Measurements from ENCODE around the gene ARL1. TPM values are rescaled to one million over a fixed set of nuclear protein-coding genes. Genes with fewer than 3 reads are reported as not detected.
"Not testable (repeated sequence)": the region's sequence is repeated elsewhere in the genome, so short reads cannot be mapped to it uniquely, and the experiment has no call there.

The ARL1 gene
- total RNA-seq, 2 donors from 2014 or later, result 52.4 to 58.7 TPM

DNA sequence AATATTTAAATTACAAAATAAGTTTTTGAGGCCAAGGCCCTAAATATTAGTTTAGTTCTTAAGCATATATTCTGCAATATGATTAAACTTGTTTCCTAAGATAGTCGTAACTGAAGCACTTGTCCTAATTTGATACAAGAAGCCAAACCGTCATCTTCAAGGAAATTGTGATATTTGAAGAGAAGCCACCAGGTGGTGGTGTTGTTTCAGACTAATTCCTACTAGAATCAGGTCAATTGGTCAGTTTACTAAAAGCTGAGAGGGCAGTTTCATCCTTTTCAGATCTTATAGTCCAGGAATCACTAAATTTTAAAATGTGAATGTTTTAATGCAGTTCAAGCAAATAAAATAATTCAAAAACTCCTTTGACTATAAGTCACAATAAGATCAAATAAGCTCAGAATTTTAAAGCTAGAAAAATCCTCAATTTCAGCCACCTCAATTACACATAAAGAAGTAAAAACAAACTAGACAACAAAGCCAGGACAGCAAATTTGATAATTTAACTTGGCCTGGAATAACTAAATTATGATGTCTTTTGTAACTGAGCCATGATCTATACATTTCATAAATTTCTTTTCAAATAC, 7.1 kb upstream of the ARL1 start:
- DNase-seq, result peak; percentile 22 to 59 (median 32)

DNA sequence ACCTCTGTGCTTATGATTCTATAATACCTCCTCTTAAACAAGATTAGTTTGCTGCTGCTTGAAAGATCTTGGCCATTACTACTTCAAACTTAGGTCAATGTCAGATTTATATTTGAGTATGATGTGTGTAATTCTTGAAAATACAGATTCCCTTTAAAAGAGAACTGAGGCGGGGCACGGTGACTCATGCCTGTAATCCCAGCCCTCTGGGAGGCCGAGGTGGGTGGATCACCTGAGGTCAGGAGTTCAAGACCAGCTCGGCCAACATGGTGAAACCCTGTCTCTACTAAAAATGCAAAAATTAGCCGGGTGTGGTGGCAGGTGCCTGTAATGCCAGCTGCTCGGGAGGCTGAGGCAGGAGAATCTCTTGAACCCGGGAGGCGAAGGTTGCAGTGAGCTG, 2.6 kb upstream of the ARL1 start:
- H3K36me3 ChIP-seq (replicated peaks in 1 of 2; ENCODE audit: insufficient read depth in 1 of 2, low read depth in 2 of 2); H3K27ac ChIP-seq; intact Hi-C loops (cut with DNase I); H3K4me3 ChIP-seq; H3K9me3 ChIP-seq; ATAC-seq; H3K27me3 ChIP-seq; DNase-seq: not testable (repeated sequence)
- peaks cover 26% of the 10 kb centered on the region for H3K4me1 ChIP-seq
- 80 to 93% methylated on average over 8 of the region's 8 CpGs for WGBS, 2 donors

More for the DNA sequence above, 7.1 kb upstream of the ARL1 start:
- no peaks in the 10 kb centered on the region for H3K9me3 ChIP-seq
- TF ChIP-seq, protein P1, sequence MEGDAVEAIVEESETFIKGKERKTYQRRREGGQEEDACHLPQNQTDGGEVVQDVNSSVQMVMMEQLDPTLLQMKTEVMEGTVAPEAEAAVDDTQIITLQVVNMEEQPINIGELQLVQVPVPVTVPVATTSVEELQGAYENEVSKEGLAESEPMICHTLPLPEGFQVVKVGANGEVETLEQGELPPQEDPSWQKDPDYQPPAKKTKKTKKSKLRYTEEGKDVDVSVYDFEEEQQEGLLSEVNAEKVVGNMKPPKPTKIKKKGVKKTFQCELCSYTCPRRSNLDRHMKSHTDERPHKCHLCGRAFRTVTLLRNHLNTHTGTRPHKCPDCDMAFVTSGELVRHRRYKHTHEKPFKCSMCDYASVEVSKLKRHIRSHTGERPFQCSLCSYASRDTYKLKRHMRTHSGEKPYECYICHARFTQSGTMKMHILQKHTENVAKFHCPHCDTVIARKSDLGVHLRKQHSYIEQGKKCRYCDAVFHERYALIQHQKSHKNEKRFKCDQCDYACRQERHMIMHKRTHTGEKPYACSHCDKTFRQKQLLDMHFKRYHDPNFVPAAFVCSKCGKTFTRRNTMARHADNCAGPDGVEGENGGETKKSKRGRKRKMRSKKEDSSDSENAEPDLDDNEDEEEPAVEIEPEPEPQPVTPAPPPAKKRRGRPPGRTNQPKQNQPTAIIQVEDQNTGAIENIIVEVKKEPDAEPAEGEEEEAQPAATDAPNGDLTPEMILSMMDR (IDR thresholded peaks at IDR 0.05), result peak in 6 of 7 experiments; percentile 39 to 68 (median 59)
- no peak for TF ChIP-seq POLR2A (IDR thresholded peaks at IDR 0.05)
- peak; percentile 68 for ATAC-seq
- H3K27me3 ChIP-seq, result no peaks in the 10 kb centered on the region
- no peak overlapping the region for H3K27ac ChIP-seq
- no peaks in the 10 kb centered on the region for H3K4me1 ChIP-seq
- H3K4me3 ChIP-seq, result no peak overlapping the region
- no peaks in the 10 kb centered on the region for H3K36me3 ChIP-seq (replicated peaks in 1 of 2; ENCODE audit: insufficient read depth in 1 of 2, low read depth in 2 of 2)
- WGBS, 2 donors, result 0 to 2% methylated on average over 2 of the region's 2 CpGs
- intact Hi-C loops (cut with DNase I), result no loop called here

DNA sequence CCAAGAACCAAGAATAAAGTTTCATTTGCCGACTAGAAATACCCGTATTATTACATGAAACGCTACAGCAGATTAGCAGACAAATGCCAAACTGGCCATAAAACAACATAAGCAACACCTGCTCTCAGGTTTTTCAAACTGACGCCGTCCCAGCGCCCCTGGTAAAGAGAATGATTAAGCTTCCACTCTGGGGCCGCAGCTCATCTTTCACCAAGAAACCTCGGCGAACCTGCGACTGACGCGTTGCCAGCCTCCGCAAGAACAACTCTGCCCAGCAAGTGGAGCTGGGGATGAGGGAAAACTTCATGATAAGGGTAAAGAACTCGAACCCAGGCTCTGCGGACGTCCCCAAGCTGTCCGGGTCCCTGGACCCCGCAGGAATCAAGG, 530 bp downstream of the ARL1 start:
- DNase-seq, result no peak
- 0 to 1% methylated on average over 11 to 18 of the region's 18 CpGs for WGBS, 2 donors
- intact Hi-C loops (cut with DNase I), result no loop called here

DNA sequence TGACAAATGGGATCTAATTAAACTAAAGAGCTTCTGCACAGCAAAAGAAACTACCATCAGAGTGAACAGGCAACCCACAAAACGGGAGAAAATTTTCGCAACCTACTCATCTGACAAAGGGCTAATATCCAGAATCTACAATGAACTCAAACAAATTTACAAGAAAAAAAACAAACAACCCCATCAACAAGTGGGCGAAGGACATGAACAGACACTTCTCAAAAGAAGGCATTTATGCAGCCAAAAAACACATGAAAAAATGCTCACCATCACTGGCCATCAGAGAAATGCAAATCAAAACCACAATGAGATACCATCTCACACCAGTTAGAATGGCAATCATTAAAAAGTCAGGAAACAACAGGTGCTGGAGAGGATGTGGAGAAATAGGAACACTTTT, 16.4 kb downstream of the ARL1 start:
- DNase-seq; intact Hi-C loops (cut with DNase I); H3K4me3 ChIP-seq; H3K27ac ChIP-seq; H3K9me3 ChIP-seq; H3K4me1 ChIP-seq; ATAC-seq; H3K27me3 ChIP-seq: not testable (repeated sequence)
- peaks cover 6 to 24% of the 10 kb centered on the region in 2 donors for H3K36me3 ChIP-seq (replicated peaks in 1 of 2; ENCODE audit: insufficient read depth in 1 of 2, low read depth in 2 of 2)
- WGBS, 2 donors, result 82 to 91% methylated on average over 3 of the region's 3 CpGs

More for the DNA sequence above, 530 bp downstream of the ARL1 start:
- H3K9me3 ChIP-seq, result no peaks in the 10 kb centered on the region
- peak; percentile 11 for ATAC-seq
- H3K36me3 ChIP-seq (replicated peaks in 1 of 2; ENCODE audit: insufficient read depth in 1 of 2, low read depth in 2 of 2), result no peaks in the 10 kb centered on the region
- TF ChIP-seq, protein P1 (IDR thresholded peaks at IDR 0.05), result no peak
- no peak for TF ChIP-seq POLR2A (IDR thresholded peaks at IDR 0.05)
- peak overlapping the region; percentile 49 to 53 for H3K4me3 ChIP-seq
- H3K4me1 ChIP-seq, result peaks cover 29% of the 10 kb centered on the region
- peak overlapping the region; percentile 74 to 92 (median 90) for H3K27ac ChIP-seq
- no peaks in the 10 kb centered on the region for H3K27me3 ChIP-seq

DNA sequence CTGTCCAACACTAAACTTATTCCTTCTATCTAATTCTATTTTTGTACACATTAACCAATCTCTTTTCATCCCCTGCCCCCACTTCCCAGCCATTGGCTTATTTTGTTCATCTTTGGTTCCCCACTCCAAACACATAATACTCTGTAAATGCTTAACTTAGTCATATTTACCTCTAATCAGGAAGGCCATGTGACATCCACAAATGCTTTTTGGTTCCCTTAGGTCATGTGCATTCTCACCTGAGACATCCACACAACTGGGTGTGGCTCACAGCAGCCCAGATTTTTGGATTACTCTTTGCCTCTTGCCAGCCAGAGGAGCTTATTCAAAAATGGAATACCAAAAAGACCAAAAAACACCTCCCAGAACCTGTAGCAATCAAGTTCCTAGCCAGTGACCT, 28.4 kb downstream of the ARL1 start:
- ATAC-seq (no peak), DNase-seq (no peak)
- Histone ChIP-seq H3K27ac (no peak overlapping the region), H3K4me1 (peaks cover 9% of the 10 kb centered on the region), H3K27me3 (no peaks in the 10 kb centered on the region), H3K4me3 (no peak overlapping the region), H3K36me3 (replicated peaks in 1 of 2; ENCODE audit: insufficient read depth in 1 of 2, low read depth in 2 of 2) (peaks cover 0 to 19% of the 10 kb centered on the region in 2 donors), H3K9me3 (no peaks in the 10 kb centered on the region)
- intact Hi-C loops (cut with DNase I), result no loop called here
- TF ChIP-seq, protein P1 (IDR thresholded peaks at IDR 0.05), result no peak
- TF ChIP-seq POLR2A (IDR thresholded peaks at IDR 0.05), result no peak

DNA sequence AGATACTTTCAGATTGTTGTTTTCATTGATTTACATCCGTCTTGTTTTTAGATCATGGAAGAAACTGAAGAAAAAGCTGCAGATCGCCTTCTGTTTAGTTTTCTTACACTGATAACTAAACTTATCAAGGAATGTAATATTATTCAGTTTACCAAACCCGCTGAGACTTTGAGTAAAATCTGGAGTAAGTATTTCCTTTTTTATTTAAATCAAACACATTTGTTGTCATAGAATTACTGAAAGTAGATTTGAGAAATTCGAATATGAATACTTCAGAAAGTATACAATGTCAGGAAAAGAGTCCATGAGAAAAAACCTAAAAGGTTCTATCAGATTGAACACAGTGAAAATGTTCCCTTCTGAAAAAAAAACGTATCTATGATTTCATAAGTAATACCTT, 32.0 kb downstream of the ARL1 start:
- H3K36me3 ChIP-seq (replicated peaks in 1 of 2; ENCODE audit: insufficient read depth in 1 of 2, low read depth in 2 of 2), result peaks cover 4 to 15% of the 10 kb centered on the region in 2 donors

More for the DNA sequence above, 32.0 kb downstream of the ARL1 start:
- no peak for ATAC-seq
- WGBS, 2 donors, result 64 to 66% methylated on average over 5 of the region's 5 CpGs
- Histone ChIP-seq H3K27ac (no peak overlapping the region), H3K4me1 (peaks cover 9% of the 10 kb centered on the region), H3K9me3 (no peaks in the 10 kb centered on the region), H3K27me3 (no peaks in the 10 kb centered on the region), H3K4me3 (no peak overlapping the region)
- no peak for DNase-seq
- intact Hi-C loops (cut with DNase I), result no loop called here
- TF ChIP-seq POLR2A (IDR thresholded peaks at IDR 0.05), result no peak
- TF ChIP-seq, protein P1 (IDR thresholded peaks at IDR 0.05), result no peak
